ENCODE data around the gene AMELX.

- TF ChIP-seq, protein P1, sequence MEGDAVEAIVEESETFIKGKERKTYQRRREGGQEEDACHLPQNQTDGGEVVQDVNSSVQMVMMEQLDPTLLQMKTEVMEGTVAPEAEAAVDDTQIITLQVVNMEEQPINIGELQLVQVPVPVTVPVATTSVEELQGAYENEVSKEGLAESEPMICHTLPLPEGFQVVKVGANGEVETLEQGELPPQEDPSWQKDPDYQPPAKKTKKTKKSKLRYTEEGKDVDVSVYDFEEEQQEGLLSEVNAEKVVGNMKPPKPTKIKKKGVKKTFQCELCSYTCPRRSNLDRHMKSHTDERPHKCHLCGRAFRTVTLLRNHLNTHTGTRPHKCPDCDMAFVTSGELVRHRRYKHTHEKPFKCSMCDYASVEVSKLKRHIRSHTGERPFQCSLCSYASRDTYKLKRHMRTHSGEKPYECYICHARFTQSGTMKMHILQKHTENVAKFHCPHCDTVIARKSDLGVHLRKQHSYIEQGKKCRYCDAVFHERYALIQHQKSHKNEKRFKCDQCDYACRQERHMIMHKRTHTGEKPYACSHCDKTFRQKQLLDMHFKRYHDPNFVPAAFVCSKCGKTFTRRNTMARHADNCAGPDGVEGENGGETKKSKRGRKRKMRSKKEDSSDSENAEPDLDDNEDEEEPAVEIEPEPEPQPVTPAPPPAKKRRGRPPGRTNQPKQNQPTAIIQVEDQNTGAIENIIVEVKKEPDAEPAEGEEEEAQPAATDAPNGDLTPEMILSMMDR (conservative IDR thresholded peaks at IDR 0.05 in 1 of 2, IDR thresholded peaks at IDR 0.05 in 1 of 2; ENCODE audit: extremely low read depth in 1 of 2, insufficient read depth in 1 of 2, low read depth in 1 of 2, low read length in 2 of 2): no peak
- no peak for TF ChIP-seq EZH2 (IDR thresholded peaks at IDR 0.05; ENCODE audit: borderline replicate concordance, low read length)
Measured at GRCh38 chrX:11346121-11346682, 53.0 kb downstream of the AMELX start.

Measured in mammary epithelial cell (primary cell).